GM21390 (cell line): ENCODE results near the gene MTREX.

ENCODE experiments used
- ATAC-seq: cut with Tn5 transposase; IDR thresholded peaks from one replicate; pipeline ENCODE4 v1.9.1; 2021; ENCODE audit not compliant: unreplicated experiment

The MTREX gene

DNA sequence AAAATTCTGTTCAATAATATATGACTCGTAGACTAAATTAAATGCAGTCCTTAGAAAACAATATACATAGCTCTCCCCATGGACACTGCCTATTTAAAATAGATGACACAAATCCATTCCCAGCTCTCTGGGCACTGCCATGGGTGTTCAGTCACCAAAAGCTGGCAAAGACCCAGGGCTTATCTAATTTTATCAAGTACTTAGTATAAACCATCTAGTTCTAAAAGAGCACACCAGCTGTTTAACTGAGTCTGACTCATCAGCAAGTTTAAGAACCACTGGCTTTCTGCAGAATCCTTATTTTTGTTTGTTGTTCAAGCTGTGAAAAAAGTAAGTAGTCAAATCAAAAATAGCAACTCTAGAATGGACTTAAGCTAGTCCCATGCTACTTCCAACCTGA is 119.4 kb downstream of the MTREX start:
- ATAC-seq, result no peak

DNA sequence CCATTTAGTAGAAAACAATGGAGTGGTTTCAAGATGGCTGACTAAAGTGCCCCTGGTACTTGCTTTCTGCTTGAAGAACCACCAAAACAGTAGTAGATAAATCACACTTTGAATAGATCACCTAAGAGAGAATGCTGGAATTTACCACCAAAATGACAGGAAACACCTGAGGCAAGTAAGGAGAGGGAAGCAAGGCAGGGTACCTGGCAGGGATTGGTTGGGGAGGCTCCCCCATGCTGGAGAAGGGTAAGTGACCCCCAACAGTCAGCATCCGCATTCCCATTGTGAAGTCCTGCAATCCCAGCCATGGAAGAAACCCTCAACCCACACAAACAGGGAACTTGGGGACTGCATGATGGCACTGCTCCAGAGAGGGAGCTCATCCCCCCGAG is 121.4 kb downstream of the MTREX start:
- ATAC-seq, result no peak

- ATAC-seq, result no peak
These were observed 121.9 kb downstream of the MTREX start for GRCh38 chr5:55429613-55430253.

- ATAC-seq, result no peak
These were observed 124.8 kb downstream of the MTREX start for GRCh38 chr5:55432549-55432948.

GRCh38 chr5:55437452-55437851 is 129.7 kb downstream of the MTREX start:
- ATAC-seq, result no peak

DNA sequence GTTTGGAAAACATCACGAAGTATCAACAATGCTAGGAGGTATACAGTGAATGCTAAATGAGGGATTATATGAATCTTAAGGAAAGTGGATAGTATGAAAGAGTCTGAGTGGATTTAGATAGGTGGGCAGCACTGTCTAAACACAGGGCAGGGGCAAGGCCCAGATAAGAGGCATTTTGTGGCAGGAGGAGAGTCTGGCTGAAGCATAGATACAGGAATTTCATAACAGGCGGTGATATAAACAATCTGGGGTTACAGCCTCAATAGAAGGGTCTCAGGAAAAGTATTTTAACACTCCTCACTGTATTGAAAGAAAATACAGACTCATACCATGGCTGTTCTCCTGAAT is 130.0 kb downstream of the MTREX start:
- ATAC-seq, result no peak

DNA sequence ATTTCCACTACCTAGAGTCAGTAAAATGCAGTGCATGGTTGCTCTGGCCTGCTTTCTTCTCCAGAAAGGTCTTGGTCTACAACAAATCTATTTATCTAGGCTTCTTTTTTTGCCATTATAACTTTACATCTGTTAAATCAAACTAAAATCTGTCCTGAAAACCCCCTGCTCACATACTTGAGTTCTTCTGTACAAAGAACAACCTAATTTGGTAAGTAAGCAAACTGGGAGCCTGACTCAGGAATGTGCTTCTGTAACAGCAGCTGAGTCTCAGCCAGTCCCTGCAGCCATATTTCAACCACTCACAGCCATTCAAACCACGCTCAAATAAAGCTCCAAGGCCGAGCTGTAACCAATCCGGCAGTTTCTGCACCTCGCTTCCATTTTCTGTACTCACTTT is 131.2 kb downstream of the MTREX start:
- no peak for ATAC-seq

GRCh38 chr5:55440188-55440646 is 132.4 kb downstream of the MTREX start:
- ATAC-seq, result no peak

DNA sequence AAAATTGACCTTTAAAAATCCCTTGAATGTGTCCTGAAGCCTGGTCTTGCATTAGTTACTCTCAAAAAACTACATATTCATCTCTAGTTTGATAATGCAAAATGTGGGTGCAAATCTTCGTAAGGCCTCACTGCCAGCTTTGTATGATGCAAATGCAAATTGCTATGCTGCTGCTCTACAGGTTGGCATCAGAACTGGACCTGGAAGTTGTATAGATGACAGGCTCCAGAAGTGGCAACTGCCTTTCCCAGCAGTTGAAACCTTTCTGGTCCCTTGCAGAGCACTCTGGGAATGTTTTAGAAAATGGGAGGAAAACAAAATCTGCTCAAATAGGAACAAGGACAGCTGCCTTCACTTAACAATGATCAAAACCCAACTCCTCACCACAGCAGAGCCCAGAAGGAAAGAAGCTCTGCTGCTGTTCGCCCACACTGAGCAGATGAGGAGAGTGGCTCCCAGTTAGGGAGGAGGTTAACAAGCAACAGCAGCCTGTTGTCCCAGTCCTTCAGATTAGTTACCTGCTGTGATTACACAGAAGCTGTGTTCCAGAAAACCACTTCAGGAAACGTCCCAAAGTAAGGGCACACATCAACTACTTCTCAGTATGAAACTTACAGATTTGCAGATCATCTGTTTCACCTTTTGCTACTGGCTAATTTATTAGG is 133.4 kb downstream of the MTREX start:
- no peak for ATAC-seq

- no peak for ATAC-seq
These were observed 134.2 kb downstream of the MTREX start for GRCh38 chr5:55441954-55442353.

- ATAC-seq, result no peak
These were observed 138.0 kb downstream of the MTREX start for GRCh38 chr5:55445791-55446190.

DNA sequence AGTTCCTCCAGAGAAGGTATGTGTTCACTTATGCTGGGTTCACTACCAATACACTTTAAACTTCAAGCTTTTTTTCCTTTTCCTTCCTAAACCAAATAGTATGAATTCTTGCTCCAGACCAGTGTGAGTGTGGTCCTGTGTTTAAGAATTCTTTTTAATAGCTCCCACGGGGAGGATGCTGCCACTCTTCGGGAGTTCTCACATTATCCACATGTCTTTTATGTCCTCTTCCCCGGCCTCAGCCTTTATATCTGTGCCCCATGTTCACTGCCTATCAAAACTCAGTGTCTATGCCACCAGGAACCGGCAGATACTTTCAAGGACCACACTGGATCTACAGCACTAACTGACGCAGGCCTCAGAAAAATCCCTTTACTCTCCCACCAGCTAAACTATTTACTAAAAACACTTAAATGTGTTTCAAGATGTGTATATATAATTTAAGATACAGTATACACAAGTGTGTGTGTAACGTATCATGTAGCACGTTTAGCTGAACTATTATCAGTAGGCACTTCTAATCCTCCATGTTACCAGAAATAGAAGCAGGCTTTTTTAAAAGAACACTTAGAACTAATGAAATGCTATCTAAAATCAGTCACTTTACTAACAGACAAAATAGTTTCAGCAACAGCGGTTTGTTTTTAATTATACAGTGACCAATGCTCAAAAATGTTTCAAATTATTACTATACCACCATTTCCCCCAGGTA is 139.0 kb downstream of the MTREX start:
- ATAC-seq, result no peak

DNA sequence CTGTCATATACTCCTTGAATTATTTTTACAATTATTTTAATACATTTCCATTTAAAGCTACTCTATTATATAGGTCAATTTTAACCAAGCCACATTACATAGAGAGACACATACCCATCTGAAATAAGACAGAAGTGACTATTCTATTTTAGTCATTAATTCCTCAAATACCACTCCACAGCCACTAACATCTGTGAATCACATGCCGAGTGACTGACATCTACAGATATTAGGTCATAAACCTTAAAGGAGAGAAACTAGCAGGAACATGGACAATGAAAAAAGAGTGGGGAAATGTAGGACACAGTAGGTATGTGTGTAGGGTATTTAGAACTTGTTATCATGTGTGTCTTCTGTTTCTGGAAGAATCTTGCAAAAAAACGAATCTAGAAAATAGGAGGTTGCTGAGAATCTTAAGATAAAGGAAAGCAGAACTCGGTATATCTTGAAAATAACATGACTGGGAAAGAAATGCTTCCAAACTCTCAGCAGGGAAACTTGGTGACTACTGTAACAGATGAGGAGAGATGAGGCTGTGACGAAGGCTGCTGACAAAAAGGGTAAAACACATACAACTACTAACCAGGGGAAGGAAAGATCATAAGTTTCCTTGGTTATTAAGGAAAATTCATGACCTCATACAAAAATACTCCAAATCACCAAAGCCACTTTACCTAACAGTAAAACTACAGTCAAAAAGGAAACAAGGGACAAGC is 142.4 kb downstream of the MTREX start:
- no peak for ATAC-seq

GRCh38 chr5:55451976-55452375 is 144.2 kb downstream of the MTREX start:
- no peak for ATAC-seq

- ATAC-seq, result no peak
These were observed 145.4 kb downstream of the MTREX start for GRCh38 chr5:55453211-55453610.

DNA sequence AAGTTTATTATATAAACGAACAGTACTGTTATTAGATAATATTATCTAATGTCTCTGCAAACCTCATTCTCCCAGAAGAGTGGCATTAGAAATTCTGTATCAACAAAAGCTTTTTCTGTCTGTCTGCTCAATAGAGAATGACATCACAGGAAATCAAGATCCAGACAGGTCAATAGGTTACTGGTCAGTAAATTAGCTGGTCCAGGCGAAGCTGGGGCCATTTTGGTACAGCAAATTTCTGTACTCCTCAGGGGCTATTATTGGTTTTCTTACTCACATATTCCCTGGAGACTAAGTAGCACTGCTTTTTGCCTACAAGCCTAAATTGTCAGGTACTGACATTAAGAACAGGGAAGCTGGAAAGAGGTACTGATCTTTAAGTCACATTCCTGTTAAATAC is 146.5 kb downstream of the MTREX start:
- no peak for ATAC-seq

- ATAC-seq, result no peak
These were observed 148.6 kb downstream of the MTREX start for GRCh38 chr5:55456216-55456895.

GRCh38 chr5:55459572-55459971 is 151.8 kb downstream of the MTREX start:
- no peak for ATAC-seq

DNA sequence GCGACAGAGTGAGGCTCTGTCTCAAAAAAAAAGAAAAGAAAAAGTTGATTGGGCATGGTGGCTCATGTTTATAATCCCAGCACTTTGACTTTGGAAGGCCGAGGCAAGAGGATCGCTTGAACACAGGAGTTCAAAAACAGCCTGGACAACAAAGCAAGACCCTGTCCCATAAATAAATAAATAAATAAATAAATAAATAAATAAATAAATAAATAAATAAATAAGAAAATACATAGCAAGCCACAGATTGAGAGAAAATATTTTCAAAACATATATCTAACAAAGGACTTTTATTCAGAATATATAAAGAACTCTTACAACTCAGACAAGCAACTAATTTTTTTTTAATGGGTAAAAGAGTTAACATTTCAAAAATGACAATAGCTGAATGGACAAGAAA is 155.8 kb downstream of the MTREX start:
- no peak for ATAC-seq

DNA sequence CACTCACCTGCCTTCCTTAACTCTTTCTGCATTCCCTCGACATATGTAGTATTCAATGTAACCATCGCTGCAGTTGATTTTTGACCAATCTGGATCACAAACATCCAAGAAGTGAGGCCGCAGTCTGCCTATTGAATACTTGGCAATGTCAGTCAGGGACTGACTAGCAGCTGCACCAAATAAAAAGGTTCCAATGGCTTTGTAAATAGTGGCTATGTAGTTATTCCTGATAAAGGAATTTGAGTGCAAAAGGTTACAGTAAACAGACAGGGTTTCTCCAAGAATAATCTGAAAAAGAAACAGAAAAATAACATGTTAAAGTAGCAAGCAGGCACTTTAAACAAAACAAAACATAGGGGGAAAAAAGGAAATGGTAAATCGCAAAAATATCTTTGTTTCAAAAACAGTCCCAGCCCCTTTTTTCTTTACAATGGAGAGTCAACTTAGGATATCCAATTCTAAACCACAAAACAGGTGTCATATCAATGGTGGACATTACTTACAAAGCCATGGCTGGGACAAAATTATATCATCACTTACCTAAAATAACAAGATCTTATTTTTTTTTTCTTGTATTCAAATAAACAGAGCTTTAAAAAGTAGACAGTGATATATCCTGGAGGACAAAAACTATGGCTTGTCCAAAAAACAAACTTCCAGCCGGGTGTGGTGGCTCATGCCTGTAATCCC is 160.2 kb downstream of the MTREX start:
- no peak for ATAC-seq

GRCh38 chr5:55469839-55470238 is 162.1 kb downstream of the MTREX start:
- no peak for ATAC-seq
